Mucosa of stomach (tissue), 1 donor: Measurements from ENCODE around the gene ALG8.
"Not testable (repeated sequence)": the region's sequence is repeated elsewhere in the genome, so short reads cannot be mapped to it uniquely, and the experiment has no call there.

Experiments
- H3K27me3 ChIP-seq: one replicate; pipeline ENCODE4 v1.7.0; 2013; ENCODE audit warnings: mild to moderate bottlenecking, low read length; ENCODE audit not compliant: control insufficient read depth, insufficient read depth
- H3K36me3 ChIP-seq: one replicate; pipeline ENCODE4 v1.7.0; 2013; ENCODE audit warnings: low read length; ENCODE audit not compliant: control insufficient read depth, insufficient read depth
- H3K4me1 ChIP-seq: one replicate; pipeline ENCODE4 v1.7.0; 2013; ENCODE audit warnings: mild to moderate bottlenecking, low read length; ENCODE audit not compliant: control insufficient read depth, insufficient read depth
- H3K4me3 ChIP-seq: one replicate; pipeline ENCODE4 v1.7.0; 2013; ENCODE audit warnings: low read length
- H3K9ac ChIP-seq: one replicate; pipeline ENCODE4 v1.7.0; 2013; ENCODE audit warnings: mild to moderate bottlenecking, low read length, moderate library complexity
- H3K9me3 ChIP-seq: one replicate; pipeline ENCODE4 v1.7.0; 2013; ENCODE audit warnings: mild to moderate bottlenecking, low read length, moderate library complexity; ENCODE audit not compliant: control insufficient read depth
- donor health status: Pancreatic carcinoma.

The ALG8 gene

DNA sequence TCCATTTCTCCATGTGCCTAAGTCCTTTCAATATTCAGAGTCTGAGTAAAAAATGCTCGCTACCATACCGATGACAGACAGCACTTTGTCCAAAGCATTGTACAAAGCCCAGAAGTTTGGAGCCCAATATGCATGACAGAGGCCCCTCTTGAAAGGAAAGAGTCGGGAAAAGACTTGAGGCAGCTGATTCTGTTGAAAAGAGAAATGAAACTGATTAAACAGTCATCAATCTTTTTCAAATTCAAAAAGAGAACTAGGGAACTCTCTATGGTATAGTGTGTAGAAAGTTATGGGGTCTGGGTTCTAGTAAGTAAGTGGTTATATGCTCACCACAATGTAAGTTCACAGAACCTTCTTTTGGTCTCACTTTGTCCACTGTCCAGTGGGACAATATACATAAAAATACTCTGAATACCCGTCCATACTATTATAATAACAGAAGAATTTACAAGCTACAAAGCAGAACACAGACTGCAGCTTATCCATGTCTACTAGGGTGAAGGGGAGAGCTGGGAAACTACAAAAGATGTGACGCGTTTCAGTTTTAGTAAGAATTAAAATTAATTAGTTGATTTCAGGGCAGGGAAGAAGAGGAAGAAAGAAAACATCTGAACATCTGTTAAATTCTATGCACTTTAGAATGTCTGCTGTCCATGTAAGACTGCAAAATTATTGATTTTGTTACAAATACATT, 26.7 kb downstream of the ALG8 start:
- Histone ChIP-seq H3K36me3 (no peaks in the 10 kb centered on the region), H3K4me1 (no peaks in the 10 kb centered on the region), H3K4me3 (no peak overlapping the region), H3K9me3 (no peaks in the 10 kb centered on the region), H3K27me3 (no peaks in the 10 kb centered on the region), H3K9ac (no peak overlapping the region)

DNA sequence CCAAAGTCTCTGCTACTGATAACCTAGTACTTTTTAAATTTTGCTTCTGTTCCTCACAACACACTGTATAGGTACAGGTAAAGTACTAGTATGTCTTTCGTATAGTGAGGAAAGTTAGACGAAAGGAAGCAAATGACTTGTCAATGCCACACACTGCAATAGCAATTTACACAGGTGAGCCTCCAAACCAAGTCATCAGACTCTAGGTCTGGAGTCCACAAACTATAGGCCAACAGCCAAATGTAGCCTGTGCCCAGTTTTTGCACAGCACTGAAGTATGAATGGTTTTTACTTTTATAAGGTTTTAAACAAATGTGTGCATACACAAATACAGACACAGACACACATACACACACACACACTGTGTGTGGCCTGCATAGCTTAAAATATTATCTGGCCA, 28.1 kb downstream of the ALG8 start:
- no peaks in the 10 kb centered on the region for H3K9me3 ChIP-seq
- no peaks in the 10 kb centered on the region for H3K27me3 ChIP-seq
- no peak overlapping the region for H3K4me3 ChIP-seq
- no peak overlapping the region for H3K9ac ChIP-seq
- H3K4me1 ChIP-seq, result no peaks in the 10 kb centered on the region
- no peaks in the 10 kb centered on the region for H3K36me3 ChIP-seq

DNA sequence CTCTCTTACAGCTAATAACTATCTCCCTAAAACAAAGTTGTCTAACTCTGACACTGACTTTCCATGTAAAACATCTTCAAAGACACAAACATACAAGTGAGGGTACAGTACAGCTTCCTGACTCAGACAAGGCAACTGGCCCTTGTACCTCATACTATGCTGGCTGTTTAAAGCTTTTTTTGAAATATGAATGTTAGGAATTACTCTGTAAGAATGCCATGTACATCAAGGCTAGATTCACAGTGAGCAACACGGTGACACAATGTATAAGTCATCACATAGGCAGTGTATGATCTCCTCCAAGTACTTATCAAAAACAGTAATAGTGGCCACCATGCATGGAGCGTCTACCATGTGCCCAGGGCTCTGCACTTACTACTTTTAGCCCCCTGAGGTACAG, 28.6 kb downstream of the ALG8 start:
- H3K36me3 ChIP-seq, result no peaks in the 10 kb centered on the region
- no peaks in the 10 kb centered on the region for H3K4me1 ChIP-seq
- no peak overlapping the region for H3K4me3 ChIP-seq
- H3K27me3 ChIP-seq, result no peaks in the 10 kb centered on the region
- no peaks in the 10 kb centered on the region for H3K9me3 ChIP-seq
- H3K9ac ChIP-seq, result no peak overlapping the region

DNA sequence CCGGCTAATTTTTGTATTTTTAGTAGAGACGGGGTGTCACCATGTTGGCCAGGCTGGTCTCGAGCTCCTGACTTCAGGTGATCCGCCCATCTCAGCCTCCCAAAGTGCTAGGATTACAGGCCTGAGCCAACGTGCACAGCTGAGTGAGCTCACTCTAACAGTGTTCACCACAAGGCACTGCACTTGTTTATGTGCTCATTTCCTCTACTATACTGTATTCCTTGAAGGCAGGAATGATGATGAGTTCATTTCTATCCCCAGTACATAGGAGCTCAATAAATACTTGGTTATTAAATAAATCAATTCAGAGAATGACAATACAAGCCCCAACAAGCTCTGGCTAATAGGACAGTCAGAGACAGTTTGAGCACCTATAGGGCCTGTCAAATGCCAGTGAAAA, 29.1 kb downstream of the ALG8 start:
- no peaks in the 10 kb centered on the region for H3K27me3 ChIP-seq
- H3K9me3 ChIP-seq, result no peaks in the 10 kb centered on the region
- no peaks in the 10 kb centered on the region for H3K4me1 ChIP-seq
- no peak overlapping the region for H3K9ac ChIP-seq
- H3K4me3 ChIP-seq, result no peak overlapping the region
- H3K36me3 ChIP-seq, result no peaks in the 10 kb centered on the region

DNA sequence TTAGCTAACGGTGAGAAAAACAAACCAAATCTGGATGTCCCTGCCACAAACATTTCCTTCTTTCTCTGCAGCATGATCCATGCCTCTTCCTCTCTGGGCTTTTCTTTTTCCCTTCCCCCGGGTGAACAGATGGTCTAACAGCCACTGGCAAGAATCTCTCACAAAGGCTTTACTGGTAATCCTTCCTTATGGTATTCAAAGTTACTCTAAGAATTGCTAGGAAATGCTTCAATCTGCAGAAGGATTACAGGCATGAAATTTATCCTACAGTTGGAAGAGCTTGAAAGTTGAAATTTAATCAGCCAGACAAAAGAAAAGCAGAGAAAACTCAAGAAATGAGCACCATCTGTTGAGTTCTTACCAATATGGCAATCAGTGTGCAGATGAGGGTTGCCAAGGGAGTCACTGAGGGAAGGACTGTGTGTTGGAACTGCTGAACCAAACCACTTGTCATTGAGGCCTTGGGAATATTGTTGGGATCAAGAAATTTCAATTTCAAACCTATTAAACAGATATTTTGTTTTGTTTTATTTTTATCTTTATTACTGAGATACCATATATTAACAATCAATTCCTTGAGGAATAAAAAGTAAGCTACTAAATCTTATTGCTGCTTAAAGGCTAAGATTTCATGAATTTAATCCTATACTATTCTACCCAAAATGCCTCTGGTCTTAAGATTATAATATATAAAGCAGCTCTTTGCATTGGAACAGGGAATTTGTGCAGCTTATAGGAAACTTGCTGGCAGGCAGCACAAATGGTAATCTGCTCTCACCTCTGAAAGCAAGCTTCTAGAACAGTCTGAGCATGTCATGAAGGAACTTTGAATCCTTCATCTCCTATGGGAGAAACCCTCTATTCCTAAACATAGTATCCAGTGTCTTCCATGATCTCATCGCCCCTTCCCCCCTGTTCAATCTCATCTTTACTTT, 30.1 kb downstream of the ALG8 start:
- no peaks in the 10 kb centered on the region for H3K9me3 ChIP-seq
- H3K27me3 ChIP-seq, result no peaks in the 10 kb centered on the region
- H3K4me1 ChIP-seq, result no peaks in the 10 kb centered on the region
- no peak overlapping the region for H3K9ac ChIP-seq
- no peaks in the 10 kb centered on the region for H3K36me3 ChIP-seq
- no peak overlapping the region for H3K4me3 ChIP-seq

DNA sequence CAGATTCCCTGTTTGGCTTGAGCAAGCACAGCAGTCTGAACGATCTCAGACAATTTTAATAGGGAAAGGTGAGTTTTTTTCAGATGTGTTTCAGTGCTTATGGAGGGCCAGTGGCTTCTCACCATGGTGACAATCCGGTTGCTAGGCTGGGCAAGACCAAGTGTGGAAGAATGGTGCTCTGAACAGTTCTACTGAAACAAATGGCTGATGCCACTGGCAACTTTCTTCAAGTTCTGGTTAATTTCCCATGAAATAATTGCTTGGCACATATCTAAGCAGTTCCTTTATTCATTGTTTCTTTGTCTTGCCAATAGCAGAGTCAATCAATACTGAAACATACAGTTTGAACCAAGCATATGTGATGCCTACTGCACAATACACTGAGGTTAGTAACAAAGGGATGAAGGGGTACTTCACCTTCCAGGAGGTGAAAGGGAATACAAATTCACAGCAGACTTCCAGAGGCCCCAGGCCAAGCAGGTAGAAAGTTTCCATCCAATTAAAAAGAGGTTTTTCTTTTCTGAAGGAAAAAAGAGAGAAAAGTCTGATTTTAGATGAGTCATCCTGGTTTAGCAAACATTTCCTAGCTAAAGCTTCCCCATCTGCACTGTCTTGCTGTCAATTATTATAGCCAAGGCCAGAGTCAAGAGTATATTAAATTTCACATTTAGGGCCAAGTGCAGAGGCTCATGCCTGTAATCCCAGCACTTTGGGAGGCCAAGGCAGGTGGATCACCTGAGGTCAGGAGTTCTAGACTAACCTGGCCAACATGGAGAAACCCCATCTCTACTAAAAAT, 38.6 kb downstream of the ALG8 start:
- no peaks in the 10 kb centered on the region for H3K27me3 ChIP-seq
- H3K4me1 ChIP-seq, result no peaks in the 10 kb centered on the region
- H3K36me3 ChIP-seq, result no peaks in the 10 kb centered on the region
- no peaks in the 10 kb centered on the region for H3K9me3 ChIP-seq
- no peak overlapping the region for H3K4me3 ChIP-seq
- no peak overlapping the region for H3K9ac ChIP-seq

DNA sequence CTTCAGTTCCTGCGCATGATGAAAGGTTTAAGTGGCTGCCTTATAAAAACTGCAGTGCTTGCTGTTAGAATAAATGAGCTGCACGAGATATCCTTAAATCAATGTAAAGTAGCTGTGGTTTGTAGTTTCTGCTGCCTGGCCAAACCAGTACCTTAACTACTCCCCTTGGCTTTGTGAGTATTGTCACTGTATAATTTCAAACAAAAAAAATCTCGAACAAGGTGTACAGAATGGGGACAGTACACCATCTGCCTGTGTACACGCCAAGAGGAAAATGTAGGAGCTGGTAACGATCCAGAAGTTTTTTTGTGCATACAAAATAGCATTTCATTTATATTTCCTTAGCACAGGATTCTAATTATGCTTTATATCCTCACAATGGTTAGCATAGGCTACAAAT, 39.2 kb downstream of the ALG8 start:
- no peaks in the 10 kb centered on the region for H3K36me3 ChIP-seq
- no peaks in the 10 kb centered on the region for H3K4me1 ChIP-seq
- no peak overlapping the region for H3K4me3 ChIP-seq
- H3K27me3 ChIP-seq, result no peaks in the 10 kb centered on the region
- H3K9me3 ChIP-seq, result no peaks in the 10 kb centered on the region
- H3K9ac ChIP-seq, result no peak overlapping the region

DNA sequence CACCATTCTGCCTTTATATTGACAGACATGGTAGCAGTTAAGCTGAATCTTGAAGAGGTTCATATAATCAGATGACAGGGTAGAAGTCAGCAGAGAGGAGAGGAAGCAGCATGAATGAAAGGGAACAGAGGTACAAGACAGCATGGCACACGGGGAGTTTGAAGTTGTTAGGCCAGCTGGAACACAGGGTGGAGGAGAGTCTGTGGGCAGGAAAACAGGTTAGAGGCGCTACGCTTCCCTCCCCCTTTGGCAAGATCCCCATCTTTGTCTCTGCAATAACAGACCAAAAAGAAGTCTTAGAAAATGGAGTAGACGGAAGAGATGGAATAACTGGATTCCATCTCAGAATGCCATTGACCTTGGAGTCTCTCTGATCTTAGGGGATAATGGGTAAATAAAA, 39.8 kb downstream of the ALG8 start:
- Histone ChIP-seq H3K36me3 (no peaks in the 10 kb centered on the region), H3K27me3 (no peaks in the 10 kb centered on the region), H3K9me3 (no peaks in the 10 kb centered on the region), H3K4me3 (no peak overlapping the region), H3K4me1 (no peaks in the 10 kb centered on the region), H3K9ac (no peak overlapping the region)

DNA sequence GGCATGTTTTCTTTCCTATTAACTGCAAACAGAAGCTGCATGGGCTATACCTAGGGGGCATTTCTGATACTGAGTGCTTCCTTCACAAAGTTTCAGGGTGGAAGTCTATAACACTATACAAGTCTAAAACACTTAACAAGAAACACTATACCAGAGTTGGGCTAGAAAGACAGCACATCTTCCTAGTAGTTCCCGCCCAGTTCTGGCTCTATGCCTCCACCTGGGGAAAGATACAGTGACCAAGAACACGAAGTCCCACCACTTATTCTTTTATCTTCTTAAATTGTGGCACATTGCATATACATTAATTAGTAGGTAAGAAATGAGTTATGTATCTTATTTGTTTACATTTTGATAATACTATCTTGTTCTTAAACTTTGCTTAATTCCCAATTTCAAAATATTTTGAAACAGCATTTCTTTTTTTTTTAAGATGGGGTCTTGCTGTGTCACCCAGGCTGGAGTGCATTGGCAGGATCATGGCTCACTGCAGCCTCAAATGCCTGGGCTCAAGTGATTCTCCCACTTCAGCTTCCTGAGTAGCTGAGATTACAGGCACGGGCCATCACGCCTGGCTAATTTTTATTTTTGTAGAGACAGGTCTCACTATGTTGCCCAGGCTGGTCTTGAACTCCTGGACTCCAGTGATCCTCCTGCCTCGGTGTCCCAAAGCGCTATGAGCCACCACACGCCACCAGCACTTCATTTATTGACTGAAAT, 41.6 kb downstream of the ALG8 start:
- no peaks in the 10 kb centered on the region for H3K27me3 ChIP-seq
- H3K36me3 ChIP-seq, result no peaks in the 10 kb centered on the region
- no peak overlapping the region for H3K4me3 ChIP-seq
- H3K9me3 ChIP-seq, result no peaks in the 10 kb centered on the region
- no peaks in the 10 kb centered on the region for H3K4me1 ChIP-seq
- no peak overlapping the region for H3K9ac ChIP-seq

DNA sequence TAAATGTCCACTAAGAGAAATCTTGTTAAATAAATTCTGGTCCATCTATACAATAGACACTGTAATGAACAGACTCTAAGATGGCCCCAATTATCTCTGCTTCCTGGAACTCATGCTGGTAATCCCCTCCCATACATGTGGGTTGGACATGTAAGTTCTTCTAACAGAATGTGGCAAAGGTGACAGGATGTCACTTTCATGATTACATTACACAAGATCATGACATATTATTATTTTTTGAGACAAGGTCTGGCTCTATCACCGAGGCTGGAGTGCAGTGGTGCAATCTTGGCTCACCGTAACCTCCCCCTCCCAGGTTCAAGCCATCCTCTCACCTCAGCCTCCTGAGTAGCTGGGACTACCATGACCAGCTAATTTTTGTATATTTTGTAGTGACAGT, 45.2 kb downstream of the ALG8 start:
- Histone ChIP-seq H3K27me3 (no peaks in the 10 kb centered on the region), H3K4me1 (peaks cover 7% of the 10 kb centered on the region), H3K9me3 (no peaks in the 10 kb centered on the region), H3K36me3 (no peaks in the 10 kb centered on the region), H3K9ac (no peak overlapping the region), H3K4me3 (no peak overlapping the region)

DNA sequence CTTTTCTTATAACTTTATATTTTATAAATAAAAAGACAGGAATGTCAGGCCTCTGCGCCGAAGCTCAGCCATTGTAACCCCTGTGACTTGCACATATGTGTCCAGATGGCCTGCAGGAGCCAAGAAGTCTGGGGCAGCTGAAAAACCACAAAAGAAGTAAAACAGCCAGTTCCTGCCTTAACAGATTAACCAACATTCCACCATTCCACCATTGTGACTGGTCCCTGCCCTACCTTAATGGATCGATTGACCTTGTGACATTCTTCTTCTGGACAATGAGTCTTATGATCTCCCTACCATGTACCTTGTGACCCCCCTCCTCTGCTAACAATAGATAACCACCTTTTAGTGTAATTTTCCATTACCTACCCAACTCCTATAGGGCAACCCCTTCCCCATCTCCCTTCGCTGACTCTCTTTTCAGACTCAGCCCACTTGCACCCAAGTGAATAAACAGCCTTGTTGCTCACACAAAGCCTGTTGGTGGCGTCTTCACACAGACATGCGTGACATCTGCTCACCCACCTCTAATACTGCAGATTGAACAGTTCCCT, 52.8 kb downstream of the ALG8 start:
- not testable (repeated sequence) for H3K27me3 ChIP-seq, H3K36me3 ChIP-seq, H3K4me1 ChIP-seq, H3K9ac ChIP-seq, H3K9me3 ChIP-seq, H3K4me3 ChIP-seq
